ENCODE data around the gene GNG13. TPM values are rescaled to one million over a fixed set of nuclear protein-coding genes. Genes with fewer than 3 reads are reported as not detected.

Gene GNG13
- total and polyA plus RNA-seq, 9 of the 15 experiments (the other 6 are each of a cell fraction or from before 2014, with no cell fraction given): not detected

DNA sequence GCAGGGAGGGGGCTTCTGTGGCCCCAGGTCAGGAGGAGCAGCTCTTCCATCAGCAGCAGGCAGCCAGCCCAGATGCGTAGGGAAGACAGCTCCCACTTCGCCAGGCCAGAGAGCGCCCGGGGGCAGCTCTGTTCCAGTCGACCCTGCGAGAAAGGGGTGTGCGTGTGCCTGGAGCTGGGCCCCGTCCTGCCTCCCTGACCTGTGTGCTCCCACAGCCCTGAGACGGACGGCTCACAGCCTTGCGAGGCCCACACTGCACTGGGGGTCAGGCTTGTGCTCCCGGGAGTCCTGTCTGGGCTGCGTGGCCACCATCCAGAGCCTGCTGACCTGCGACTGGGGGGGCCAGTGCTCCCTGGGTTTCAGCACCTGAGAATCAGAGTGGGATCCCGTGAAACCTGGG is 40.5 kb downstream of the GNG13 start:
- ChIA-PET POLR2A (interaction anchor here (1.0 to 2.1 kb wide), 3 partner anchors 9 to 30 kb away, joined by 3 to 4 read pairs (median 4); no protein-coding TSS in a partner anchor), CTCF (ENCODE audit: low intra/inter-chr PET ratio) (no interaction called here)
- H2AFZ ChIP-seq (ENCODE audit: low read depth, low read length): no peak overlapping the region
- intact Hi-C loops (cut with micrococcal nuclease) (no loop called here), in situ Hi-C loops (cut with MboI) (no loop called here)
- DNase-seq (ENCODE audit: extremely low read depth in 1 of 4, low spot score in 3 of 4): no peak
- H3K4me3 ChIP-seq: no peak overlapping the region
- H3K27ac ChIP-seq (ENCODE audit: extremely low read depth, low read depth, low read length): no peak overlapping the region
- no peaks in the 10 kb centered on the region for H3K27me3 ChIP-seq (ENCODE audit: control insufficient read depth in 2 of 2, insufficient read depth in 2 of 2, low read length in 2 of 2)
- H3K4me1 ChIP-seq (replicated peaks in 1 of 2; ENCODE audit: control insufficient read depth in 2 of 2, insufficient read depth in 2 of 2, low read length in 2 of 2): peaks cover 2 to 57% of the 10 kb centered on the region in 2 experiments; a peak in 4 of 5 replicates
- ATAC-seq: no peak
- H3K4me2 ChIP-seq (ENCODE audit: insufficient read depth, low read length): no peak overlapping the region
- no TSS peak for BruUV-seq (replicated peaks)
- no peaks in the 10 kb centered on the region for H3K79me2 ChIP-seq (ENCODE audit: control insufficient read depth, insufficient read depth, low read length)
- no peaks in the 10 kb centered on the region for H4K20me1 ChIP-seq (replicated peaks; ENCODE audit: control insufficient read depth, insufficient read depth, low read length)
- H3K9ac ChIP-seq (ENCODE audit: insufficient read depth in 1 of 2, low read depth in 2 of 2, low read length in 2 of 2): peak overlapping the region in 1 of 2 experiments; percentile 81; a peak in 2 of 4 replicates
- H3K9me3 ChIP-seq (replicated peaks; ENCODE audit: control insufficient read depth, insufficient read depth, low read depth, low read length): no peaks in the 10 kb centered on the region
- H3K36me3 ChIP-seq (ENCODE audit: control insufficient read depth, insufficient read depth, low read length): no peaks in the 10 kb centered on the region
- WGBS (ENCODE audit: insufficient coverage, low coverage, missing lambda C conversion rate): 60% methylated on average over 12 of the region's 15 CpGs
- FAIRE-seq: no peak
- no peaks in the 10 kb centered on the region for H3K9me1 ChIP-seq (ENCODE audit: control insufficient read depth, insufficient read depth, low read length)
- TF ChIP-seq MBD1 (CRISPR knock-in tag; IDR thresholded peaks at IDR 0.05): no peak
- no peak for TF ChIP-seq ILK (tag; IDR thresholded peaks at IDR 0.05; ENCODE audit: borderline replicate concordance, low read depth)
- TF ChIP-seq SRSF3 (IDR thresholded peaks at IDR 0.05; ENCODE audit: insufficient read depth, low read length): no peak
- TF ChIP-seq, protein P1, sequence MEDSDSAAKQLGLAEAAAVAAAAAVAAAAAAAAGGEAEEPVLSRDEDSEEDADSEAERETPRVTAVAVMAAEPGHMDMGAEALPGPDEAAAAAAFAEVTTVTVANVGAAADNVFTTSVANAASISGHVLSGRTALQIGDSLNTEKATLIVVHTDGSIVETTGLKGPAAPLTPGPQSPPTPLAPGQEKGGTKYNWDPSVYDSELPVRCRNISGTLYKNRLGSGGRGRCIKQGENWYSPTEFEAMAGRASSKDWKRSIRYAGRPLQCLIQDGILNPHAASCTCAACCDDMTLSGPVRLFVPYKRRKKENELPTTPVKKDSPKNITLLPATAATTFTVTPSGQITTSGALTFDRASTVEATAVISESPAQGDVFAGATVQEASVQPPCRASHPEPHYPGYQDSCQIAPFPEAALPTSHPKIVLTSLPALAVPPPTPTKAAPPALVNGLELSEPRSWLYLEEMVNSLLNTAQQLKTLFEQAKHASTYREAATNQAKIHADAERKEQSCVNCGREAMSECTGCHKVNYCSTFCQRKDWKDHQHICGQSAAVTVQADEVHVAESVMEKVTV (CRISPR knock-in tag; IDR thresholded peaks at IDR 0.05): no peak
- TF ChIP-seq, protein P2, sequence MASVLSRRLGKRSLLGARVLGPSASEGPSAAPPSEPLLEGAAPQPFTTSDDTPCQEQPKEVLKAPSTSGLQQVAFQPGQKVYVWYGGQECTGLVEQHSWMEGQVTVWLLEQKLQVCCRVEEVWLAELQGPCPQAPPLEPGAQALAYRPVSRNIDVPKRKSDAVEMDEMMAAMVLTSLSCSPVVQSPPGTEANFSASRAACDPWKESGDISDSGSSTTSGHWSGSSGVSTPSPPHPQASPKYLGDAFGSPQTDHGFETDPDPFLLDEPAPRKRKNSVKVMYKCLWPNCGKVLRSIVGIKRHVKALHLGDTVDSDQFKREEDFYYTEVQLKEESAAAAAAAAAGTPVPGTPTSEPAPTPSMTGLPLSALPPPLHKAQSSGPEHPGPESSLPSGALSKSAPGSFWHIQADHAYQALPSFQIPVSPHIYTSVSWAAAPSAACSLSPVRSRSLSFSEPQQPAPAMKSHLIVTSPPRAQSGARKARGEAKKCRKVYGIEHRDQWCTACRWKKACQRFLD (CRISPR knock-in tag; IDR thresholded peaks at IDR 0.05): no peak
- TF ChIP-seq EWSR1 (IDR thresholded peaks at IDR 0.05; ENCODE audit: borderline replicate concordance, low read depth, partially characterized antibody): no peak
- no peak for TF ChIP-seq PCBP2 (IDR thresholded peaks at IDR 0.05; ENCODE audit: low read depth, low read length, poor library complexity, severe bottlenecking)
- TF ChIP-seq SLC30A9 (CRISPR knock-in tag; IDR thresholded peaks at IDR 0.05): no peak
- TF ChIP-seq ZNF766 (CRISPR knock-in tag; conservative IDR thresholded peaks at IDR 0.05): no peak
- TF ChIP-seq IRF2 (CRISPR knock-in tag; IDR thresholded peaks at IDR 0.05): no peak
- no peak for TF ChIP-seq NKRF (IDR thresholded peaks at IDR 0.05; ENCODE audit: borderline replicate concordance)
- no peak for TF ChIP-seq DDX20 (tag; IDR thresholded peaks at IDR 0.05; ENCODE audit: low read depth)

Data from K562 (cell line).